ENCODE measurements around the gene GLRA3. TPM values are rescaled to one million over a fixed set of nuclear protein-coding genes. Genes with fewer than 3 reads are reported as not detected.

Gene GLRA3
- total and polyA plus RNA-seq, 8 donors, result 0.04 to 0.49 (median 0.12) TPM

- Histone ChIP-seq H3K4me3 (no peak overlapping the region), H3K4me1 (no peaks in the 10 kb centered on the region), H3K9me3 (no peaks in the 10 kb centered on the region), H3K27me3 (peaks cover 0 to 2% (median 0%) of the 10 kb centered on the region in 4 donors), H3K27ac (no peak overlapping the region), H3K36me3 (no peaks in the 10 kb centered on the region)
- DNase-seq (no peak), ATAC-seq (no peak), FAIRE-seq (no peak)
- no peak for TF ChIP-seq CTCF (IDR thresholded peaks at IDR 0.05)
- intact Hi-C loops (cut with DNase I), result no loop called here
- 70 to 85% methylated on average over 2 of the region's 2 CpGs for WGBS, 2 donors
Measured at GRCh38 chr4:174752026-174752425, 77.0 kb downstream of the GLRA3 start.

- DNase-seq, result no peak
- 79 to 89% methylated on average over 3 of the region's 3 CpGs for WGBS, 2 donors
- ATAC-seq, result no peak
- Histone ChIP-seq H3K27ac (no peak overlapping the region), H3K9me3 (no peaks in the 10 kb centered on the region), H3K27me3 (no peaks in the 10 kb centered on the region), H3K4me1 (no peaks in the 10 kb centered on the region), H3K36me3 (no peaks in the 10 kb centered on the region), H3K4me3 (no peak overlapping the region)
- no peak for TF ChIP-seq CTCF (IDR thresholded peaks at IDR 0.05)
- FAIRE-seq, result no peak
- intact Hi-C loops (cut with DNase I), result no loop called here
Measured at GRCh38 chr4:174749091-174749490, 80.0 kb downstream of the GLRA3 start.

GRCh38 chr4:174746710-174747109, 82.3 kb downstream of the GLRA3 start:
- TF ChIP-seq CTCF (IDR thresholded peaks at IDR 0.05), result no peak
- H3K36me3 ChIP-seq, result no peaks in the 10 kb centered on the region
- DNase-seq (no peak), FAIRE-seq (no peak), ATAC-seq (no peak)
- intact Hi-C loops (cut with DNase I), result no loop called here
- no peaks in the 10 kb centered on the region for H3K27me3 ChIP-seq
- H3K4me1 ChIP-seq, result no peaks in the 10 kb centered on the region
- no peak overlapping the region for H3K4me3 ChIP-seq
- 44 to 74% methylated on average over 2 of the region's 2 CpGs for WGBS, 2 donors
- H3K27ac ChIP-seq, result no peak overlapping the region
- H3K9me3 ChIP-seq, result no peaks in the 10 kb centered on the region

- no peak for TF ChIP-seq CTCF (IDR thresholded peaks at IDR 0.05)
- no peak for ATAC-seq
- intact Hi-C loops (cut with DNase I), result no loop called here
- Histone ChIP-seq H3K27ac (no peak overlapping the region), H3K27me3 (no peaks in the 10 kb centered on the region), H3K4me1 (no peaks in the 10 kb centered on the region), H3K36me3 (no peaks in the 10 kb centered on the region), H3K4me3 (no peak overlapping the region), H3K9me3 (no peaks in the 10 kb centered on the region)
- FAIRE-seq, result no peak
- no peak for DNase-seq
Measured at GRCh38 chr4:174742561-174742960, 86.5 kb downstream of the GLRA3 start.

- H3K27ac ChIP-seq, result no peak overlapping the region
- no peaks in the 10 kb centered on the region for H3K36me3 ChIP-seq
- H3K27me3 ChIP-seq, result no peaks in the 10 kb centered on the region
- FAIRE-seq (no peak), DNase-seq (no peak), ATAC-seq (no peak)
- intact Hi-C loops (cut with DNase I), result no loop called here
- H3K9me3 ChIP-seq, result no peaks in the 10 kb centered on the region
- no peak for TF ChIP-seq CTCF (IDR thresholded peaks at IDR 0.05)
- H3K4me3 ChIP-seq, result no peak overlapping the region
- H3K4me1 ChIP-seq, result no peaks in the 10 kb centered on the region
- WGBS, 2 donors, result 83 to 91% methylated on average over 3 of the region's 3 CpGs
Measured at GRCh38 chr4:174739576-174739975, 89.5 kb downstream of the GLRA3 start.
